ENCODE results near the gene ERFL.

Gene ERFL

GRCh38 chr19:41936416-41936850 is 8.2 kb upstream of the ERFL start:
- H3K27me3 ChIP-seq (ENCODE audit: insufficient read depth, low read length, poor library complexity), result no peaks in the 10 kb centered on the region
- no peaks in the 10 kb centered on the region for H4K20me1 ChIP-seq (ENCODE audit: insufficient read depth, low read length)
- ATAC-seq (ENCODE audit: insufficient read depth, low read depth), result no peak
- H3K79me2 ChIP-seq (ENCODE audit: insufficient read depth, low read length), result no peaks in the 10 kb centered on the region
- no peaks in the 10 kb centered on the region for H3K9me3 ChIP-seq (ENCODE audit: insufficient read depth, low read length, severe bottlenecking)
- no peak for TF ChIP-seq CTCF (IDR thresholded peaks at IDR 0.05; ENCODE audit: borderline replicate concordance, extremely low read depth, low read length, poor library complexity, severe bottlenecking)
- TF ChIP-seq EZH2 (IDR thresholded peaks at IDR 0.05; ENCODE audit: borderline replicate concordance, low read depth, low read length, severe bottlenecking), result no peak
- DNase-seq, result no peak
- no peak overlapping the region for H3K27ac ChIP-seq (ENCODE audit: low read length)
- H3K4me1 ChIP-seq (ENCODE audit: insufficient read depth, low read length), result peaks cover 17% of the 10 kb centered on the region
- no peak overlapping the region for H3K4me3 ChIP-seq (ENCODE audit: low read depth in 1 of 2, low read length in 2 of 2)
- no peak overlapping the region for H3K9ac ChIP-seq (ENCODE audit: low read depth, low read length)
- no peak overlapping the region for H3K4me2 ChIP-seq (ENCODE audit: insufficient read depth, low read length)
- no peaks in the 10 kb centered on the region for H3K36me3 ChIP-seq (ENCODE audit: insufficient read depth, low read length)
- no peak overlapping the region for H2AFZ ChIP-seq (ENCODE audit: low read depth, low read length)

GRCh38 chr19:41935760-41936415 is 7.6 kb upstream of the ERFL start:
- DNase-seq (no peak), ATAC-seq (ENCODE audit: insufficient read depth, low read depth) (no peak)
- Histone ChIP-seq H3K4me2 (ENCODE audit: insufficient read depth, low read length) (no peak overlapping the region), H3K4me1 (ENCODE audit: insufficient read depth, low read length) (peaks cover 17% of the 10 kb centered on the region), H3K79me2 (ENCODE audit: insufficient read depth, low read length) (no peaks in the 10 kb centered on the region), H3K4me3 (ENCODE audit: low read depth in 1 of 2, low read length in 2 of 2) (no peak overlapping the region), H3K27me3 (ENCODE audit: insufficient read depth, low read length, poor library complexity) (no peaks in the 10 kb centered on the region), H3K36me3 (ENCODE audit: insufficient read depth, low read length) (no peaks in the 10 kb centered on the region), H2AFZ (ENCODE audit: low read depth, low read length) (no peak overlapping the region), H3K9me3 (ENCODE audit: insufficient read depth, low read length, severe bottlenecking) (no peaks in the 10 kb centered on the region), H4K20me1 (ENCODE audit: insufficient read depth, low read length) (no peaks in the 10 kb centered on the region), H3K9ac (ENCODE audit: low read depth, low read length) (no peak overlapping the region), H3K27ac (ENCODE audit: low read length) (no peak overlapping the region)
- TF ChIP-seq EZH2 (IDR thresholded peaks at IDR 0.05; ENCODE audit: borderline replicate concordance, low read depth, low read length, severe bottlenecking) (no peak), CTCF (IDR thresholded peaks at IDR 0.05; ENCODE audit: borderline replicate concordance, extremely low read depth, low read length, poor library complexity, severe bottlenecking) (no peak)

GRCh38 chr19:41934849-41935374 is 6.7 kb upstream of the ERFL start:
- H3K9me3 ChIP-seq (ENCODE audit: insufficient read depth, low read length, severe bottlenecking), result no peaks in the 10 kb centered on the region
- peaks cover 5% of the 10 kb centered on the region; the same call in 1 of the 2 replicates for H3K36me3 ChIP-seq (ENCODE audit: insufficient read depth, low read length)
- H3K27ac ChIP-seq (ENCODE audit: low read length), result no peak overlapping the region
- ATAC-seq (ENCODE audit: insufficient read depth, low read depth) (peak; percentile 87), DNase-seq (peak; percentile 82)
- peaks cover 22% of the 10 kb centered on the region for H3K4me1 ChIP-seq (ENCODE audit: insufficient read depth, low read length)
- TF ChIP-seq CTCF (IDR thresholded peaks at IDR 0.05; ENCODE audit: borderline replicate concordance, extremely low read depth, low read length, poor library complexity, severe bottlenecking), result peak; percentile 99
- no peak for TF ChIP-seq EZH2 (IDR thresholded peaks at IDR 0.05; ENCODE audit: borderline replicate concordance, low read depth, low read length, severe bottlenecking)
- H3K4me2 ChIP-seq (ENCODE audit: insufficient read depth, low read length), result no peak overlapping the region
- H3K79me2 ChIP-seq (ENCODE audit: insufficient read depth, low read length), result no peaks in the 10 kb centered on the region
- no peaks in the 10 kb centered on the region for H4K20me1 ChIP-seq (ENCODE audit: insufficient read depth, low read length)
- H2AFZ ChIP-seq (ENCODE audit: low read depth, low read length), result no peak overlapping the region; the same call in 1 of the 2 replicates
- no peaks in the 10 kb centered on the region for H3K27me3 ChIP-seq (ENCODE audit: insufficient read depth, low read length, poor library complexity)
- no peak overlapping the region for H3K9ac ChIP-seq (ENCODE audit: low read depth, low read length)
- no peak overlapping the region for H3K4me3 ChIP-seq (ENCODE audit: low read depth in 1 of 2, low read length in 2 of 2)
